OCI-LY3 (cell line): ENCODE measurements around the gene CAPRIN2.

Experiments
- H2AFZ ChIP-seq: fragments of 200-600, 300-600 bp; shearing (Covaris generic); 2 replicates; pipeline ENCODE4 v1.6.0; 2014; ENCODE audit warnings: antibody characterized with exemption, low read depth, low read length
- H3K27ac ChIP-seq: fragments of 200-600, 300-600 bp; sonication (generic); 2 replicates; pipeline ENCODE4 v1.5.1; 2014; ENCODE audit warnings: mild to moderate bottlenecking, low read length, moderate library complexity, mixed read lengths
- H3K27me3 ChIP-seq: fragments of 200-600, 300-600 bp; sonication (generic); 2 replicates; pipeline ENCODE4 v1.6.1; 2014; ENCODE audit warnings: low read depth, low read length, mixed read lengths
- H3K36me3 ChIP-seq: fragments of 200-600, 300-600 bp; sonication (generic); replicated peaks from 2 replicates; pipeline ENCODE3; 2014; ENCODE audit warnings: low read depth, low read length, mixed read lengths
- H3K4me1 ChIP-seq: fragments of 300-600, 200-600 bp; sonication (generic); 2 replicates; pipeline ENCODE4 v1.6.1; 2014; ENCODE audit warnings: low read length, mixed read lengths
- H3K4me2 ChIP-seq: fragments of 200-600, 300-600 bp; sonication (generic); 2 replicates; pipeline ENCODE4 v1.6.1; 2014; ENCODE audit warnings: low read length, mixed read lengths
- H3K4me3 ChIP-seq: fragments of 300-600, 200-600 bp; sonication (generic); 2 replicates; pipeline ENCODE4 v1.5.1; 2014; ENCODE audit warnings: antibody characterized with exemption, mild to moderate bottlenecking, low read length, moderate library complexity
- H3K79me2 ChIP-seq: fragments of 300-600, 200-600 bp; shearing (Covaris generic); 2 replicates; pipeline ENCODE4 v1.6.1; 2014; ENCODE audit warnings: mild to moderate bottlenecking, low read length, mixed read lengths
- H3K9ac ChIP-seq: fragments of 300-600, 200-600 bp; shearing (Covaris generic); 2 replicates; pipeline ENCODE4 v1.6.0; 2014; ENCODE audit warnings: mild to moderate bottlenecking, low read length, moderate library complexity
- H3K9me3 ChIP-seq: fragments of 200-600, 300-600 bp; shearing (Covaris generic); 2 replicates; pipeline ENCODE4 v1.6.1; 2014; ENCODE audit warnings: low read length, mixed read lengths; ENCODE audit not compliant: insufficient read depth
- H4K20me1 ChIP-seq: fragments of 200-600, 300-600 bp; sonication (generic); 2 replicates; pipeline ENCODE4 v1.6.1; 2016; ENCODE audit warnings: low read length, mixed read lengths; ENCODE audit not compliant: insufficient read depth
- CTCF ChIP-seq: fragments of 200-600, 300-600 bp; sonication (generic); IDR thresholded peaks from 2 replicates; pipeline ENCODE4 v1.5.1; 2014; ENCODE audit warnings: antibody characterized with exemption, low read length, low read depth
- EZH2phosphoT487 ChIP-seq: fragments of 200-600 bp; shearing (Covaris generic); IDR thresholded peaks from 2 replicates; pipeline ENCODE4 v1.6.1; 2018; ENCODE audit warnings: antibody characterized with exemption, mixed run types, low read depth

Gene CAPRIN2

GRCh38 chr12:30755395-30755762, 628 bp upstream of the CAPRIN2 start:
- H3K9ac ChIP-seq: peak overlapping the region; percentile 68
- no peaks in the 10 kb centered on the region for H3K27me3 ChIP-seq
- peaks cover 7% of the 10 kb centered on the region; the same call in 1 of the 2 replicates for H3K79me2 ChIP-seq
- no peaks in the 10 kb centered on the region for H4K20me1 ChIP-seq
- TF ChIP-seq CTCF: no peak
- TF ChIP-seq EZH2phosphoT487: no peak
- H2AFZ ChIP-seq: peak overlapping the region; percentile 81
- peaks cover 25% of the 10 kb centered on the region for H3K4me1 ChIP-seq
- H3K36me3 ChIP-seq: no peaks in the 10 kb centered on the region
- peak overlapping the region; percentile 83 for H3K4me2 ChIP-seq
- H3K9me3 ChIP-seq: no peaks in the 10 kb centered on the region
- H3K4me3 ChIP-seq: peak overlapping the region; percentile 99
- peak overlapping the region; percentile 35; the same call in 1 of the 2 replicates for H3K27ac ChIP-seq

- Histone ChIP-seq H3K4me3 (peak overlapping the region; percentile 99), H3K27me3 (no peaks in the 10 kb centered on the region), H3K4me1 (peaks cover 25% of the 10 kb centered on the region), H2AFZ (peak overlapping the region; percentile 94), H3K9ac (peak overlapping the region; percentile 82), H3K79me2 (peaks cover 7% of the 10 kb centered on the region; the same call in 1 of the 2 replicates), H3K27ac (peak overlapping the region; percentile 33; the same call in 1 of the 2 replicates), H4K20me1 (no peaks in the 10 kb centered on the region), H3K4me2 (peak overlapping the region; percentile 95), H3K9me3 (no peaks in the 10 kb centered on the region), H3K36me3 (no peaks in the 10 kb centered on the region)
- TF ChIP-seq EZH2phosphoT487 (no peak), CTCF (no peak)
Measured at GRCh38 chr12:30754383-30754749, 385 bp downstream of the CAPRIN2 start.

- Histone ChIP-seq H3K4me3 (peak overlapping the region; percentile 99), H3K27me3 (no peaks in the 10 kb centered on the region), H3K27ac (peak overlapping the region; percentile 33; the same call in 1 of the 2 replicates), H2AFZ (peak overlapping the region; percentile 94), H3K4me1 (peaks cover 25% of the 10 kb centered on the region), H3K79me2 (peaks cover 7% of the 10 kb centered on the region; the same call in 1 of the 2 replicates), H3K4me2 (peak overlapping the region; percentile 95), H3K36me3 (no peaks in the 10 kb centered on the region), H3K9ac (peak overlapping the region; percentile 82), H4K20me1 (no peaks in the 10 kb centered on the region), H3K9me3 (no peaks in the 10 kb centered on the region)
- TF ChIP-seq CTCF: no peak
Measured at GRCh38 chr12:30753751-30754382, 884 bp downstream of the CAPRIN2 start.

- TF ChIP-seq EZH2phosphoT487 (no peak), CTCF (peak; percentile 31)
- peak overlapping the region; percentile 95 for H3K4me2 ChIP-seq
- peaks cover 7% of the 10 kb centered on the region; the same call in 1 of the 2 replicates for H3K79me2 ChIP-seq
- H3K9ac ChIP-seq: no peak overlapping the region
- H3K36me3 ChIP-seq: no peaks in the 10 kb centered on the region
- no peak overlapping the region for H3K27ac ChIP-seq
- no peak overlapping the region for H2AFZ ChIP-seq
- H3K27me3 ChIP-seq: no peaks in the 10 kb centered on the region
- no peaks in the 10 kb centered on the region for H3K9me3 ChIP-seq
- H3K4me3 ChIP-seq: peak overlapping the region; percentile 99
- H3K4me1 ChIP-seq: peaks cover 25% of the 10 kb centered on the region
- no peaks in the 10 kb centered on the region for H4K20me1 ChIP-seq
Measured at GRCh38 chr12:30753233-30753632, 1.5 kb downstream of the CAPRIN2 start.
